NOMO-1 treated with dmso at 0.1 percent for 144 hours (cell line): ENCODE data around the gene C11orf21.

ENCODE experiments used
- DNase-seq: peaks from one replicate; lab custom pipeline; 2025; ENCODE audit not compliant: unreplicated experiment; lab: John Stamatoyannopoulos, UW

The C11orf21 gene

DNA sequence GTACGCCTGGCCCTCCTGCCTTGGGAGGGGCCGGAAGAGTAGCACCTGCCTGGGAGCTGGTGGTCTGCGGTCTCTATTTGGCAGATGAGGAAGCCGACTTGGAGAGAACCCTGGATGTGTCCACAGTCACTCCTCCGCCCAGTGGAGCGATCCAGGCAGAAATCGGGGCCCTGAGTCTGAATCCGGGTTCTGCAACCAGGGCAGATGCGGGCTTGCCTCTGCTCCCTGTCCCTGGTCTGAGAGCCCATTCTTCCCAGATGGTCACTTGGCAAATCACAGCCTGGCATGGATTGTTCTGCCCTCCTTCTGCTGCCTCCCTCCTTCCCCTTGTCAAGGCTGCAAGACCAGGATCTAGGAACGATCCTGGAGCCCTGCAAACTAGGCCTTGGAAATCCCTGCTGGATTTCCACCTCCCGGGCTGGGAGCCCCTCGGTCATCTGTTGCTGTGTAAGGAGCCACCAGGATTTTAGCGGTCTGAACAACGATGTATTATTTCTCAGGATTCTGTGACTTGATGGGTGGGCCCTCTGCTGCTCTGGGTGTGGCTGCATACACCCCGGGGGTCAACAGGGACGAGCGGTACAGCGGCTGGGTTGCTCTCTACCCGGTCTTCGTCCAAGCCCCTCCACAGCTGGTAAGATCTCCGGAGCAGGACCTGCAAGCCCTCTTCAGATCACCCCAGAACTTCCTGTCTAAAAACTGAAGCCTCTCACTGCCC lies 29.3 kb downstream of the C11orf21 start:
- DNase-seq: no peak

- no peak for DNase-seq
Observed at GRCh38 chr11:2271327-2272227, 30.1 kb downstream of the C11orf21 start.

DNA sequence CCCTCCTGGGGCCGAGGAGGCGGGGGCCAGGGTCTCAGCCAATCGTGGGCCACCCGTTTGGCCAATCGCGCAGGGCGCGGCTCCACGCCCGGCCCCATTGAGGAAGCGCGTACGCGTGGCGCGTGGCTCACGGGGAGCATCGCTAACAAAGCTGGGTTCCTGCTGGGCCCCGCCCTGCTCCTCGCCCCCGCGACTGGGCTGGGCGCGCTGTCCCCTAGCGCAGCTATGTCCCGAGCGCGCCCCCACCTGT lies 30.7 kb downstream of the C11orf21 start:
- DNase-seq: peak; percentile 75

DNA sequence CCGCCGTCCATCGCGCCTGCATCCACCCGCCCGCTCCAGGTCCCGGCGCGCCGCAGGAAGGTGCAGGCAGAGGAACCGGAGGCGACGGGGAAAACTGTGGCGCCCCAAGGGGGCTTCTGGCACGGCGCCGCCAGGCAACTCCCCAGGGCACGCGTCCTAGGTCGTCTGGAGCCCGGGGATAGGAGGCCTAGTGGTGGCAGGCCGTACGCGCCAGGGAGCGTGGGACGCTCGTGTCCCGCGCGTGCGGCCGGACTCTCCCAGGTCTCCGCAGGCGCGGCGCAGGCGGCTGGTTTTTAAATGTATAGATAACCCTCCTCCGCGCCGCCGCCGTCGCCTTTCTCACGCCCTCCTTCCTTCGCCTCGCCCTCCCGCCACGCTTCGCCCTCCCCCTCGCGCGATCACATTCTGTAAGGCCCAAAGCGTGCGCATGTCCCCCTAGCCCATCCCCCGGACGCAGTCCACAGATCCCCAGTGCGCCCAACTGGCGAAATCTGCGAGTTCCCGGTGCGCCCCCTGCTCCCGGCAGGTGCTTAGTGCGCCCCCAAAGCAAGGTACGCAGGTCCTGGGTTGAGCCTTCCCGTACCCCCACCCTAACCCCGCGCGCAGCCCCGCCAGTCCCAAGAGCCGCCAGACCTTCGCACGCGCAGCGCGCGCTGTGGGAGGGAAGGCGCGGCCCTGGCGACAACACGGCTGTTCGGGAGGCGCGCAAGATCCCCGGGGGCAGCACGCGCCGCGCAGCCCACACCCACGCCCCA lies 31.2 kb downstream of the C11orf21 start, which contains the start of gene ASCL2:
TSS of gene ASCL2 (minus strand) at position 267 of the 755 bp plus-strand sequence. CDS start at position 11, 256 bp downstream.
- no peak for DNase-seq

DNA sequence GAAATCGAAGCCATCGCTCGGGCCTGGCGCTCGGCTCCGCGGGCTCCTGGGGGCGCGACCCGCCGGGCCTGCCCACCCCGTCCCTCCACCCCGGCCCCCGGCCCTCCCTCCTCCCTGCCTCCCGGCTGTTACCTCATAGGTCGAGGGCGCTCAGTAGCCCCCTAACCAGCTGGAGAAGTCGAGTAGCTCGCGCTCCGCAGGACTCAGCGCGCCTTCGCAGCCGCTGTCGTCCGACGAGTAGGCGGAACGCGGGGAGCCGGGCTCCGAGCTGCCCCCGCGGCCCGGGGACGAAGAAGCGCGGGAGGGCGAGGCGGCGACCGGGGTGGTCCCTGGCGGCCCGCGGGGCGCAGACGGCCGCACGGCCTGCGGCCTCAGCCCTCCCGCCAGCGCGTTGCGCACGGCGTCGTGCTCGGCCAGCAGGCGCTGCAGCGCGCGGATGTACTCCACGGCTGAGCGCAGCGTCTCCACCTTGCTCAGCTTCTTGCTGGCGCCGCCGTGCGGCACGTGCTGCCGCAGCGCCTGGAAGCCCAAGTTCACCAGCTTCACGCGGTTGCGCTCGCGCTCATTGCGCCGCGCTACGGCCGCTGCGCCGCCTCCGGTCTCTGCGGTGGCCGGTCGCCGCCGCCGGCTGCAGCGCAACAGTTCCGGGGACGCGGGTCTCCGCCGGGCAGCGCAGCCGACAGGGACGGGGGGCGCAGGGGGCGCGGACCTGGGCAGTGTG lies 32.0 kb downstream of the C11orf21 start:
- peak; percentile 35 for DNase-seq

- DNase-seq: peak; percentile 75
Observed at GRCh38 chr11:2268729-2269600, 32.8 kb downstream of the C11orf21 start.

DNA sequence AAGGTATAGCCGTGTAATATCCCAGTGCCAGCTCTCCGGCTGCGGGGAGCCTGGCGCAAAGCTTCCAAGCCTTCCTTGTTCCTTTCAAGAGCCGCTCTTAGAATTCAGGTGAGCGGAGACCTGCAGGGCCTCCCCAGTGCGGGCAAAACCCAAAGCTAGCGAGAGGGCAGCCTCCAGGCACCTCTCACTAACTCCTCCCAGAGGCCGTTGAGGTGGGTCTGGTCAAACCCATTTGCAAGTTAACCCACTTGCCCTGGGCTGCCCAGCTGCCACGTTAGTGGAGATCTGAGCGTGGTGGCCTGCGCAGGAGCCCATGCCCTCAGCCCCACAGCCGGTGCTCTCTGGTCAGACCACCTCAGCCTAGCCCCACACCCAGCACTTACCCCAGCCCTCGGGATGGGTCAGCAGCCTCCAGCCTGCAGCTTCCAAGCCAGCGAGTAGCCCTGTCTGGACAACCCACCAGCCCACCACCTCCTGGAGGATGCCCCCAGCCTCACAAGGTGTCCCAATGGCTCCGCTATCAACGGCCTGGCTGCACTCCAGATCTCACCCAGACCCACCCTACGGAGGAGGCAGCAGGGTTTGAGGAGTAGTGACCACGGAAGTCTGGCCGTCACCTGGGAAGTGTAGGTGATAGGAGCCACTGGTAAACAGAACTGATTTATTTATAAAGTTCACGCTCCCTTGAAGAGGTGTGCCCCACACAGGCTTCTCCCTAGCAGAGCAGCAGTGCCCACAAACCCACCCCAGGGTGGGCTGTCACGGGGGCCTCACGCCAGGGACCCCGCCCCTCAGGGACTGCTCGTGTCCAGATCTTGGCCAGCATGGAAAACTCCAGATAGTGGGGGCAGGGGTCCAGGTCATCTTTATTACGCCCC lies 33.6 kb downstream of the C11orf21 start:
- no peak for DNase-seq

GRCh38 chr11:2267306-2267850 lies 34.3 kb downstream of the C11orf21 start:
- DNase-seq: no peak

DNA sequence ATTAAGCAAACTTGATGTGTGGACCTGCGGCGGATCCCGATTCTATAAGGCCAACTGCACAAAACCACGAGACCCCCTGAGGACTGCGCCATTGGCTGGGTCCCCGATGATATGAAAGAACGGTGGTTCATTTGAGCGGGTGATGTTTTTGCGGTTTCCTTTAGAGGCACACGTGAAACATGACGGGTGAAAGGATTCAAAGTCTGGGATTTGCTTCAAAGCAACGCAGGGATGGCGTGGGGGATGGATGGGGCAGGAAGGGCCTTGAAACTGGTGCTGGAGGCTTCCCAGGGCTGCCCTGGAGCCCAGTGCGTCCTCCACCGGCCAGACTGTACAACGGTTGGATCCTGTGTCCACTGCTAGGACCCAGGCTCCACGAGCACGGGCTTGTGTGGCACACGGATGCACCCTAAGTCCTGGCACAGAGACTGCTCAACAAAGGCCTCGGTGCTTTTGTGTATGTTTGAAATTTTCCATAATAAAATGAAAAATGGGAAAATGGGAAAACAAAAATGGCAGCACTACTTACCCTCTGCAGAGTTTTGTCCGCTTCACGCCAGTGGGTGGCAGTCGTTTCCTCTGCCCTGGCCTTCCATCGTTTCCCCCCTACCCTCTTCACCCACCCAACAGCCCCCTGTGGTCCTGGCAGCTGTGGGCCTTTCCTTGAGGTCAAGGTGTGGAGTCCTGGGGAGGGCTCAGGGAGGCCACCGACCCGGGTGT lies 35.0 kb downstream of the C11orf21 start:
- no peak for DNase-seq

DNA sequence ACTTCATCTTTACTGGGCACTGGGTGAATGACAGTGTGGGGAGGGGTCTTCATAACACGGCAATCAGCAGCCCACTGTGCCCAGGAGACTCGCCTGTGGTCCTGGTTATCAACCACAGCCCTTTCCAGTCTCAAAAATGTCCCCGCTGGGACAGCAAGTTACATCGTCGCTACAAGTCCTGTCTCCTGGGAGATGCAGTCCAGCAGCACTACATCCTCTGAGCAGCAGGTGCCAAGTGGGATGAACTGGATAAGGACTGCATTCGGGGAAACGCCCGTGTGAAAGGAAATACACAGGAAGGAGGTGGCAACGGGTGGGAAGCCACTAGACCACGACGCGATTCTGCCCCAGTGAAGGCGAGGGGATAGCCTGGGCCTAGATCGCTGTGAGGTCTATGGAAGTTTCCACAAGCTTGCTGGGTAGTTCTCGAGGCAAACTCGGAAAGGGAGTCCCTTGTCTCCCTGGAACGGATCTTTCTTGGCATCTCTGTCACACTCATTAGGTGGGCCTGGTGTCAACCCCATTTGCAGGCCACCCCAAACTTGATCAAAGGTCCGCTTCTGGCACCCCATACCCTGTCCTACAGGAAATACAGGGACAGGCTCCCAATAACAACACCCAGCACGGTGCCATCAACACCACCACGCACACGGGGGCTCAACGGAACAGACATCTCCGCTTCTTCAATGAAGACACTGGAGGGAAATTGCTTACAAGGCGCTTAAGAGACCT lies 35.7 kb downstream of the C11orf21 start:
- no peak for DNase-seq

DNA sequence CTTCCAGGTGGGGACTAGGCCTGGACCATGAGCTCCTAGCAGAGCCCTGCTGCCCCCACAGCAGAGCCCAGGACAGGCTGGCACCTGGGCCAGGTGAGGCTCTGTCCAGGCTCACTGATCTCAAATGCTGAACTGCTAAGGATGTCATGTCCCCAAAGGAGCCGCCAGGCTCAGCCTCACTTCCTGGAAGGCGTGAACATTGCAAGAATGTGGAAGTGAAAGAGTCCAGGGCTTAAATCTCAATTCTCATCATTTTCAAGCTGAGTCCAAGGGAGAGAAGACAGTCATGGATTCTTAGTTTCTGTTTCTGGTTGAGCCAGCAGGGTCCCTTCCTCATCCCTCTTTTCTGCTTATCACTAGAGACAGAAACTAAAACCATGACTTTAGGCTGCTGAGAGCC lies 36.3 kb downstream of the C11orf21 start:
- peak; percentile 82 for DNase-seq

DNA sequence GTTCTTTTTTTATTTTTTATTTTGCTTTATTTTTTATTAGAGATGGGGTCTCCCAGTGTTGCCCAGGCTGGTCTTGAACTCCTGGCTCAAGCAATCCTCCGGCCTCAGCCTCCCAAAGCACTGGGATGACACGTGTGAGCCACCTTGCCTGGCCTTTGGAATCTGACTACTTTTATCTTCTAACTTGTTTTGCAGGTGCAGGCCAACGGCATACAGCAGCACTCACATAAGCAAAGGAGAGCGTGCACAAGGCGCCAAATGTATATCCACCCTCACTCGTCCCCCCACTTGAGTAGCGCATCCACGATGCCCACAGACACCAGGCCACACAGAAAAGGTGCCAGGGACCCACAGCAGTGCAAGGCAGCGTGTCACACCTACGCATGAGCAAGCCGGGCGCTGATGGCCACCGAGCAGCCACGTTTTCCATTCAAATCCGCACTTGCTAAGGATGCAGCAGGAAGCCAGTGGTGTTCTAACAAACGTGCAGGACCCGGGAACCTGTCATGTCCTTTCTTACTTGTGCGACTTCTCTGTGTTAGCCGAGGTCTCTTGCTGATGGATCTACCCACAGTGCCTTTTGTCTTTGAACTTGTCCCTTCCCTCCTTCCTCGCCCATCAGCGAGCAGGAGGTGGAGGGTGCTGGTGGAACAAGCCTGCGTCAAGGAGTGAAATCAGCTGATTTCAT lies 37.2 kb downstream of the C11orf21 start:
- DNase-seq: no peak

DNA sequence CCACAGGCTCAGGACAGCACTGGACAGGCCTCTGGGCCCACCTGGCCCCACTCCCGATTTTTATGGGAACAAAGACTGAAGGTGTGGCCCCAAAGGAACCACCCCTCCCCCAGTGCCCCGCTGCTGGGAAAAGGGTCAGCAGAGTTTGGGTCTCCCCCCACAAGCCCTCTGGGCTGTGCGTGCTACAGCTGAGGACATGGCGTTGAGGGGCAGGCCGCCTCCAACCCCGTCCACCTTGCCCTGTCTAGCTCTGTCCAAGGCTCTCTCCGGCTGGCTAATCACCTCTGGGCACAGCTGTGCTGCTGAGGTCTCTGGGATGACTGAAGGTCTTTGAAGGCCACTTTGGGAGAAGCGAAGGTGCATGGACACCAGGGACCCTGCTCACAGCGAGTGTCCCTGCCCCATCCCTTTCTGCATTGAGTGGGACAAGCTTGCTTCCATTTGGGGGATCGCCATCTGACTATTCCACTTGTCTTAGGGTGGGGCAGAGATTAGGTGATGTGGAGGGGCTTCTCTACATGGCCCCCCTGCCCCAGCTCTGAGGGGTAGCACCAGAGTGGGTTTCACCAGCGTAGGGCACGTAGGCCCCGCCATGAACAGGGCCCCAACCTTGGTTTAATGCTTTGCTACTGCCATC lies 37.9 kb downstream of the C11orf21 start:
- DNase-seq: no peak

- no peak for DNase-seq
Observed at GRCh38 chr11:2263071-2263565, 38.6 kb downstream of the C11orf21 start.

DNA sequence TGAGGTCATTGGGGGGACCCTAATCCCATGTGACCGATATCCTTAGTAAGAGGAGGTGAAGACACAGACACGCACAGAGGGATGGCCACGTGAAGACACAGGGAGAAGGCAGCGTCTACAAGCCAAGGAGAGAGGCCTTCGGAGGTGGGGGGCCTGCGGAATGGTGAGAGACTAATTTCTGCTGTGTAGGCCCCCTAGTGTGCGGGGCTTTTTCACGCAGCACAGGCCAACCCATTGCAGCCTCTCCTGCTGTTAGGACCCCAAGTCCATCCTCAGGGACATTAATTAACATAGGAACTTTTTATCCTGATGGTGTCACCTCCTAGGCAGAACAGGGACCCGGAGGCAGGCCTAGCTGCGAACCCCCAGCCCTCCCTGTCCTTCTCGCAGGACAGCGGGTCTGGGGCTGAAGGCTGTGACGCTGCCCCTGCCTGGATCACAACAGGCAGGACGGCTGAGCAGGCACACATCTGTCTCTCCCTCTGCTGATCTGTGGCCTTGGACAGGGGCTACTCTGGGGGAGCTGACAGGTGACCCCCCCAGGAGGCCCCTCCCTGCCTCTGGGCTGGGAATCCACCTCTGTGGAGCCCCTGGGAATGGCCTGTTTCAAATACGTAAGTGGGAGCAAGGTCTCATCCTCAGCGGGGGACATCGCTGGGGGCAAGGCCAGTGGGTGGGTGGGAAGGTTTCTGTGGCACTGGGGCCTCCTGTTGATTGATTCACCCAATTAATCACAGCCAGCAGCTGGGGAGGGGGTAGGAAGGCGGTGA lies 39.2 kb downstream of the C11orf21 start:
- no peak for DNase-seq
